Measurements from ENCODE around the gene ENAH.
"Not testable (repeated sequence)": the region's sequence is repeated elsewhere in the genome, so short reads cannot be mapped to it uniquely, and the experiment has no call there.

ENAH gene

GRCh38 chr1:225477296-225477911 lies 175.5 kb downstream of the ENAH start:
- in situ Hi-C loops (cut with MboI; ENCODE audit: low sequenced_read_pairs) = no loop called here

GRCh38 chr1:225476538-225476988 lies 176.4 kb downstream of the ENAH start:
- in situ Hi-C loops (cut with MboI; ENCODE audit: low sequenced_read_pairs) = no loop called here

- in situ Hi-C loops (cut with MboI; ENCODE audit: low sequenced_read_pairs) = no loop called here
These were observed 176.8 kb downstream of the ENAH start for GRCh38 chr1:225476100-225476511.

DNA sequence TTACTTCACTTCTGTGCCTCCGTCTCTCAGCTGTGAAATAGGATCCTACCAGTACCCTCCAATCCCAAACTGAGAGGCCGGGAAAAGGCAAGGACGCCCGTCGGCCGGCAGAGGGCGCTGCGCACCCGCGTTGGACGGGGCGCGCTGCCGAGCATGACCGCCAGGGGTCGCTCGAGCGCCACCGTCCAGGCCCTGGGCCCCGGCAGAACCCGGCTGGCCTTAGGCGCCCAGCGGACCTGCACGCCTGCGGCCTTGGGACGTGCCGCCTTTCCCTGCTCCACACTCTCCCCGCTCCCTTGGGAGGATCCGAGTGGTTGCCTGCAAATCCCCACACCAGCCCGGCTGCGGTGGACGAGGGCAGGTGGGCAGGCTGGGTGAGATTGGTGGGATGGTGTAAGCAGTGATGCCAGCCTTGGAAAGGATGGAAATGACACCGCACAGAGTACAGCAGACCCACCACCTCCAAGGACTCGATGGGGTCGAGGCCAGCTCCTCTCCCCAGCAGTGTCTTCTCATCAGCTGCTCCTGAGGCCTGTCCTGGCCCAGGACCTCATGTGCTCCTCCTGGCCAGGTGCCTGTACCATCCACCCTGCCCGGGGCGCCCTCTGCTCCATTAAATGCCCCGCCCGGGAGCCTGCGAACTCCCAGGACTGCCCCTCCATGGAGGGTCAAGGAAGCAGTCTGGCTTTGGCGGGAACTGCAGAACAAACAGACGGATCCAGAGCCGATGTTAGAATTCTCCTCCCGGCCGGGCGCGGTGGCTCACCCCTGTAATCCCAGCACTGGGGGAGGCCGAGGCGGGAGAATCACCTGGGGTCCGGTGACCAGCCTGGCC lies 177.7 kb downstream of the ENAH start:
- in situ Hi-C loops (cut with MboI; ENCODE audit: low sequenced_read_pairs) = no loop called here

DNA sequence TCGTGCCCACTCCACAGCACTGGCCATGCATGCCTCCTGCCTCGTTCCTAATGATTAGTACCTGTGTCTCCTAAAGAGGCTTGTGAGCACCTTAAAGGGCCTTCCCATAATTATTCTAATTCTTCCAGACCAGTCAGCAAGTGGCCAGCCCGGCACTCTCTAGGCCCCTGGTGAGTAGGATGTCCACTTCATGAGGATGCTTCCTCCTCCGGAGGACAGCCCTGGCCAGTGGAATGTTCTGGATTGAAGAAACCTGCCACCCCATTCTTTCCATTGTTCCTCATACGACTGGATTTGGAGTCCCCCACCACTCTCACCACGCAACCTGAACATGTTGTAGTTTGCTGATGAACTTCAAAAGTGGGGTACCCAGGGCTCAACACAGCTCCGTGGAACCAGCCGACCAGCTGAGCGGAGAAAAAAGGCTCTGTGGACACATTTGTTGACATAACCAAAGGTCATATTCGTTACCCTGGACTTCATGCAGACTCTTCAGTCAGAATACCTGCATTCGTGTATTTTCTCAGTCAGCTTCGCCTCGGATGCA lies 178.4 kb downstream of the ENAH start:
- in situ Hi-C loops (cut with MboI; ENCODE audit: low sequenced_read_pairs) = no loop called here

DNA sequence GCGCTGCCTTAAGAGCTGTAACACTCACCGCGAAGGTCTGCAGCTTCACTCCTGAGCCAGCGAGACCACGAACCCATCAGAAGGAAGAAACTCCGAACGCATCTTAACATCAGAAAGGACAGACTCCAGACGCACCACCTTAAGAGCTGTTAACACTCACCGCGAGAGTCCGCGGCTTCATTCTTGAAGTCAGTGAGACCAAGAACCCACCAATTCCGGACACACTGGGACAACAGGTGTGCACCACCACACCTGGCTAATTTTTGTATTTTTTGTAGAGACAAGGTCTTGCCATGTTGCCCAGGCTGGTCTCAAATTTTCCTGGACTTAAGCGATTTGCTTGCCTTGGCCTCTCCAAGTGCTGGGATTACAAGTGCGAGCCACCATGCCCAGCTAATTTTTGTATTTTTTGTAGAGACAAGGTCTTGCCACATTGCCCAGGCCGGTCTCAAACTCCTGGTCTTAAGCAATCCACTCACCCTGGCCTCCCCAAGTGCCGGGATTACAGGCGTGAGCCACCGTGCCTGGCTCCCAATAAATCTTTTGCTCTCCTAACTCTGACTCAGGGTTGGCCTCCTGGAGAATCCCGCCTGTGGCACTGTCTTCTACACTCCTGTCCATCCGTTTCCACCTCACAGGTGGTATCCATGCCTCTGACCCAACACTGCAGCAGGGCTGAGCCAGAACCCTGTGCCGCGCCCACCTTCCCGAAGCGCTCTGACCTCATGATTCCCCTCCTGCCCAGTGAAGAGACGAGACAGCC lies 179.1 kb downstream of the ENAH start:
- in situ Hi-C loops (cut with MboI; ENCODE audit: low sequenced_read_pairs) = not testable (repeated sequence)

DNA sequence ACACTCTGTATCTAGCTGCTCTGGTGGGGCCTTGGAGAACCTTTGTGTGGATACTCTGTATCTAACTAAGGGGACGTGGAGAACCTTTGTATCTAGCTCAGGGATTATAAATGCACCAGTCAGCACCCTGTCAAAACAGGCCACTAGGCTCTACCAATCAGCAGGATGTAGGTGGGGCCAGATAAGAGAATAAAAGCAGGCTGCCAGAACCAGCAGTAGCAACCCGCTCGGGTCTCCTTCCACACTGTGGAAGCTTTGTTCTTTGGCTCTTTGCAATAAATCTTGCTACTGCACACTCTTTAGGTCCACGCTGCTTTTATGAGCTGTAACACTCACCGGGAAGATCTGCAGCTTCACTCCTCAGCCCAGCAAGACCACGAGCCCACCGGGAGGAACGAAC lies 179.7 kb downstream of the ENAH start:
- in situ Hi-C loops (cut with MboI; ENCODE audit: low sequenced_read_pairs) = not testable (repeated sequence)

GRCh38 chr1:225471453-225472301 lies 181.2 kb downstream of the ENAH start:
- in situ Hi-C loops (cut with MboI; ENCODE audit: low sequenced_read_pairs) = no loop called here

GRCh38 chr1:225471109-225471452 lies 181.8 kb downstream of the ENAH start:
- in situ Hi-C loops (cut with MboI; ENCODE audit: low sequenced_read_pairs) = no loop called here

GRCh38 chr1:225470211-225471108 lies 182.5 kb downstream of the ENAH start:
- in situ Hi-C loops (cut with MboI; ENCODE audit: low sequenced_read_pairs) = no loop called here

DNA sequence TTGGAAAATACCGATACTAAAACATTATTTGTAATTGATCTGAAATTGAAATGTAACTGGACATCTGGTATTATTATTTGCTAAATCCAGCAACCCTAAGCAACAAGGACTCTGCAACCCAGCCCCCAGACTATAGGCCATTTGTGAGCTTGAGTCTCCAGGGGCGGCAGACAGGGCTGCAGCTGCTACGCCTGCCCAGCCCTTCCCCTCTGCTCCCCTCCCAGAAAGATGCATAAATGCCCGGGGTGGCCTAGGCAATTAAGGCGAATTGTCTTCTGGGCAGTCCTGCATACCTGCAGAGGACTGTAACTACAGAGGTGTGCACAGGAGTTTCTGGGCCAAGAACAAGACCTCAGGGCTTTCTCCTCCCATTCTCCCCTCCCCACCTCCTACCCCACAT lies 183.9 kb downstream of the ENAH start:
- in situ Hi-C loops (cut with MboI; ENCODE audit: low sequenced_read_pairs) = no loop called here

- in situ Hi-C loops (cut with MboI; ENCODE audit: low sequenced_read_pairs) = no loop called here
These were observed 184.5 kb downstream of the ENAH start for GRCh38 chr1:225468270-225469020.

- in situ Hi-C loops (cut with MboI; ENCODE audit: low sequenced_read_pairs) = no loop called here
These were observed 185.5 kb downstream of the ENAH start for GRCh38 chr1:225467193-225468020.

DNA sequence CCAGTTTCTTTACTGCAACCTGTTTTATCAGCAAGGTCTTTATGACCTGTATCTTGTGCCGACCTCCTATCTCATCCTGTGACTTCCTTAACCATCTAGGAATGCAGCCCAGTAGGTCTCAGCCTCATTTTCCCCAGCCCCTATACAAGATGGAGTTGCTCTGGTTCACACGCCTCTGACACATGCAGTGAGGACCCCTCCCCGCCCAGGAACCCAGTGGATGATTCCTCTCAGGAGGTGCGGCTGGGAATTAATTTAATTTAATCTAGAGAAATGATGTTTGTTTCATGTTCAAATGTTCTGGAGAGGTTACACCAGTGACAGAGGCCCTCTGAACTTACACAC lies 186.1 kb downstream of the ENAH start:
- in situ Hi-C loops (cut with MboI; ENCODE audit: low sequenced_read_pairs) = no loop called here

DNA sequence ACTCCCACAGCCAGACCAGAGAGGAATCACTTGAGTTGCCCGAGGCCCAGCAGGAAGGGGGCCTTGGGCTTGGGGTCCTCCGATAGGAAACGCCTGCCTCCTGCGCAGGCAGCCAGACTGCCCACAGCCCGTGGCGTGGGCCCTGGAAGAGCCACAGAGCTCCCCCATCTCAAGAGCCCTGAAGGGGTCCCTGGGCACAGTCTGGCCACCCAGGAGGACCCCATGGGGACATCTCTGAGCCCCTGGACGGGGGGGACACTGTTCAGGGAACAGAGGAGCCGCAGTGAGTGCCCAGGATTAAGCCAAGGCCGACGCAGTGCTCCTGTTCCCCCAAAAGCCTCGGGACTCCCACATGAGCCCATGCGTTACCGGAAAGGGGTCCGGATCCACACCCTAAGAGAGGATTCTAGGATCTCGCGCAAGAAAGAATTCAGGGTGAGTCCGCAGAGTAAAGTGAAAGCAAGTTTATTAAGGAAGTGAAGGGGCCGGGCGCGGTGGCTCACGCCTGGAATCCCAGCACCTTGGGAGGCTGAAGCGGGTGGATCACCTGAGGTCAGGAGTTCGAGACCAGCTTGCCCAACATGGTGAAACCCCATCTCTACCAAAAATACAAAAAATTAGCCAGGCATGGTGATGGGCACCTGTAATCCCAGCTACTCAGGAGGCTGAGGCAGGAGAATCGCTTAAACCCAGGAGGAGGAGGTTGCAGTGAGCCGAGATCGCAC lies 187.0 kb downstream of the ENAH start:
- in situ Hi-C loops (cut with MboI; ENCODE audit: low sequenced_read_pairs) = no loop called here

- in situ Hi-C loops (cut with MboI; ENCODE audit: low sequenced_read_pairs) = no loop called here
These were observed 187.8 kb downstream of the ENAH start for GRCh38 chr1:225464851-225465792.

All from hTERT RPE-1 (cell line).